Esophagus muscularis mucosa (tissue), 4 donors: ENCODE results near the gene ASIC2. TPM values are rescaled to one million over a fixed set of nuclear protein-coding genes. Genes with fewer than 3 reads are reported as not detected.

Experiments used
- DNase-seq: peaks from one replicate; pipeline ENCODE4 v3.0.0-alpha.2; 2017; ENCODE audit errors: extremely low spot score
- H3K27ac ChIP-seq, 4 donors: fragments of 200-600 bp; sonication (generic); replicated peaks in 1 of 4; 1 replicate in 3 of 4; 2 replicates in 1 of 4; pipeline ENCODE4 v1.5.1; 2016 to 2019; ENCODE audit warnings: mild to moderate bottlenecking in 1 of 4
- H3K27me3 ChIP-seq, 4 donors: fragments of 200-600 bp; sonication (generic); one replicate each; pipeline versions ENCODE4 v1.5.1 to v1.6.0; 2016 to 2019
- H3K36me3 ChIP-seq, 4 donors: fragments of 200-600 bp; sonication (generic); one replicate each; pipeline ENCODE4 v1.5.1; 2016 to 2019
- H3K4me1 ChIP-seq, 4 donors: fragments of 200-600 bp; sonication (generic); one replicate each; pipeline ENCODE4 v1.5.1; 2016 to 2019
- H3K4me3 ChIP-seq, 4 donors: fragments of 200-600 bp; sonication (generic); 1 replicate in 2 of 4; 2 replicates in 2 of 4; pipeline ENCODE4 v1.5.1; 2016 to 2019; ENCODE audit warnings: mild to moderate bottlenecking in 4 of 4, moderate library complexity in 1 of 4
- H3K9me3 ChIP-seq, 4 donors: fragments of 200-600 bp; sonication (generic); 1 replicate in 3 of 4; 2 replicates in 1 of 4; pipeline ENCODE4 v1.5.1; 2016 to 2019
- CTCF ChIP-seq, 3 experiments: fragments of 200-600 bp in 2 of 3; fragments of 450-650 bp in 1 of 3; sonication (generic) in 2 of 3; IDR thresholded peaks; one replicate each; pipeline ENCODE4 v1.5.1; 2017 to 2019; ENCODE audit warnings: antibody characterized with exemption in 3 of 3, mild to moderate bottlenecking in 2 of 3, moderate library complexity in 1 of 3
- EP300 ChIP-seq: sonication (generic); formaldehyde crosslinking; IDR thresholded peaks from one replicate; pipeline ENCODE4 v1.6.1; 2017; ENCODE audit warnings: antibody characterized with exemption
- POLR2A ChIP-seq: fragments of 450-650 bp; IDR thresholded peaks from one replicate; pipeline ENCODE4 v1.6.1; 2017; ENCODE audit warnings: antibody characterized with exemption, moderate library complexity, mild to moderate bottlenecking, low read depth
- POLR2AphosphoS5 ChIP-seq, 2 donors: sonication (generic); formaldehyde crosslinking; IDR thresholded peaks; one replicate each; pipeline ENCODE4 v1.6.1; 2017; ENCODE audit warnings: antibody characterized with exemption in 2 of 2
- WGBS: methylation state at CpG from one replicate; pipeline ENCODE4 v1.1.5; 2018; 5-methylcytosine and 5-hydroxymethylcytosine counted together
- intact Hi-C: fragments of 100-400 bp; cut with DNase I; formaldehyde crosslinking; loops from one replicate; pipeline ENCODE4 v1.15.1; 2023
- total RNA-seq, 4 donors: library from RNA; depleted of rRNA; stranded (reverse); fragments of >200 nt; gene quantifications; one replicate each; pipeline versions ENCODE4 v1.1.0 to v1.2.1, GENCODE V29; 2016

ASIC2 gene
- total RNA-seq, 4 donors from 2014 or later = 0.13 TPM; not detected in 3

GRCh38 chr17:33267851-33268548, 25.1 kb downstream of the ASIC2 start:
- intact Hi-C loops = loop anchor here (5.0 kb wide), 1 partner anchor 36 kb away; no protein-coding TSS in a partner anchor
- TF ChIP-seq POLR2A (no peak), EP300 (no peak), CTCF (IDR thresholded peaks at IDR 0.05) (no peak), POLR2AphosphoS5 (IDR thresholded peaks at IDR 0.05) (no peak)

DNA sequence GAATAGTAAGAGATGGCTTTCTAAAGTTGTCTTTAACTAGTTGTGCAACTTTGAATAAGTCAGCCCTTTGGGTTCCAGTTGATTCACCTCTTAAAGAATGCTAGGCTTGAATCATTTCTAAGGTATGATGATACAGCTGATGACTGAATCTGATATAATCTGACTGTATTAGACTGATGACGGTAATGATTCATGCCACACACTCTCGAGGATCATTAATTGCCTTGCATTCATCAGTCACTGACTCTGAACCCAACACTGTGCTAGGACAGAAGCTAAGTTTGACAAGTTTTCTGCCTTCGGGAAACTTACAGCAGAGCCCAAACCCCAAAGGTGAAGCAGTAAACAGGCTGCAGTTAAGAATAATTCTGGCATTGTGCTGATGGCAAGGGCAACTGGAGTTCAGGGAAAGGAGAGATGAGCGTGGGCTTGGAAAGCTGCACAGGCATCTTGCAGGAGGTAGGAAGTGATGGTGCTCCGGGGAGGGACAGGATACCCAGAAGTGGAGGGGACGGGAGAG, 25.8 kb downstream of the ASIC2 start:
- 73% methylated on average over 6 of the region's 6 CpGs for whole genome bisulfite sequencing
- intact Hi-C loops = loop anchor here (5.0 kb wide), 1 partner anchor 35 kb away; no protein-coding TSS in a partner anchor
- DNase-seq = no peak
- no peaks in the 10 kb centered on the region for H3K9me3 ChIP-seq
- no peaks in the 10 kb centered on the region for H3K36me3 ChIP-seq
- H3K4me1 ChIP-seq = no peaks in the 10 kb centered on the region
- H3K4me3 ChIP-seq = no peak overlapping the region
- TF ChIP-seq EP300 (no peak), POLR2A (no peak), POLR2AphosphoS5 (IDR thresholded peaks at IDR 0.05) (no peak), CTCF (IDR thresholded peaks at IDR 0.05) (no peak)
- no peak overlapping the region for H3K27ac ChIP-seq
- peaks cover 0 to 41% (median 0%) of the 10 kb centered on the region in 4 donors for H3K27me3 ChIP-seq

More at GRCh38 chr17:33267851-33268548, 25.1 kb downstream of the ASIC2 start:
- Histone ChIP-seq H3K36me3 (no peaks in the 10 kb centered on the region), H3K27ac (no peak overlapping the region), H3K4me1 (no peaks in the 10 kb centered on the region), H3K9me3 (no peaks in the 10 kb centered on the region), H3K27me3 (peaks cover 0 to 41% (median 0%) of the 10 kb centered on the region in 4 donors), H3K4me3 (no peak overlapping the region)
- 92% methylated on average over 5 of the region's 5 CpGs for WGBS
- DNase-seq = no peak

DNA sequence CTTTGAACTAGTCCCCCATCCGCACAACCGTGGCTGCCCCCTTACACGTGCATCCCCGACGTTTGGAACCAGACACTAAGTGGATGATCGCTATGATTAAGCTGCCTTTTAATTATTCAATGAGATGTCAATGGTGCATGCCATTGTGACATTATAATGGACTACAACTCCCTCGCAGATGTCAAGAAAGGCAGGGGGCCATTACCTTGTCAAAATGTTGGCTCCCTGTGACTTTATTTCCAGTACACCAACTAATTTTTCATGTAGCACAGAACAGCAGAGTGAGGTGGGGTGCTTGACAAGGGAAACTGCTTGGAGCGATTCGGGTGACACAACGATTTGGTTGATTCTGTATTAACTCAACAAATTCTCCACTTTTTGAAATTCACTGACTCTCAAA, 26.5 kb downstream of the ASIC2 start:
- intact Hi-C loops = loop anchor here (5.0 kb wide), 1 partner anchor 34 kb away; no protein-coding TSS in a partner anchor
- no peak overlapping the region for H3K4me3 ChIP-seq
- 54% methylated on average over 10 of the region's 10 CpGs for WGBS

DNA sequence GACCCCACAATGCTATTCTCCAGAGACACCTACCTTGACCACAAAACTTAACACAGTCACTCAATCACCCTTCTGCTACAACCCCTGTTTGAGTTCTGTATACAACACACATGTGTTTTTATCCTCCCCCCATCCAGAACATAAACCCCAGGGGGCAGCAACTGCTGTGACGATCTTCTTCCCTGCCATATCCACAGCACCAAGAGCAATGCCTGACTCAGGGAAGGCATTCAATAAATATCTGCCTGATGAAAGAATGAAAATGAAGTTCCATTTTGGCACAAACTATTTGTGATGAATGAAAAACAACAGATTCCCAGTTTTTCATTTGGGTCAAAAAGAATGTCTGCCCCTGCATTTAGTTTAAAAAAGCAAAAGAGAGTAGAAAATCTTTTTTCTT, 27.0 kb downstream of the ASIC2 start:
- DNase-seq = no peak
- H3K4me3 ChIP-seq = no peak overlapping the region
- H3K36me3 ChIP-seq = no peaks in the 10 kb centered on the region
- 14% methylated on average over 1 of the region's 1 CpG for WGBS
- H3K4me1 ChIP-seq = no peaks in the 10 kb centered on the region
- no peak overlapping the region for H3K27ac ChIP-seq
- intact Hi-C loops = loop anchor here (5.0 kb wide), 1 partner anchor 34 kb away; no protein-coding TSS in a partner anchor
- TF ChIP-seq CTCF (IDR thresholded peaks at IDR 0.05) = no peak
- TF ChIP-seq POLR2A = no peak
- no peak for TF ChIP-seq POLR2AphosphoS5 (IDR thresholded peaks at IDR 0.05)
- TF ChIP-seq EP300 = no peak
- no peaks in the 10 kb centered on the region for H3K9me3 ChIP-seq
- H3K27me3 ChIP-seq = peaks cover 0 to 43% (median 0%) of the 10 kb centered on the region in 4 donors

More for the DNA sequence above, 26.5 kb downstream of the ASIC2 start:
- no peak overlapping the region for H3K27ac ChIP-seq
- TF ChIP-seq POLR2A (no peak), CTCF (IDR thresholded peaks at IDR 0.05) (no peak), EP300 (no peak)
- peaks cover 0 to 42% (median 0%) of the 10 kb centered on the region in 4 donors for H3K27me3 ChIP-seq
- no peaks in the 10 kb centered on the region for H3K9me3 ChIP-seq
- no peak for DNase-seq
- no peaks in the 10 kb centered on the region for H3K36me3 ChIP-seq
- H3K4me1 ChIP-seq = no peaks in the 10 kb centered on the region
